Left ventricle myocardium superior (tissue), 1 donor: ENCODE data around the gene GRM5. TPM values are rescaled to one million over a fixed set of nuclear protein-coding genes. Genes with fewer than 3 reads are reported as not detected.

Experiments used
- ATAC-seq: fragments of 200-7000 bp; cut with Tn5 transposase; one replicate; pipeline ENCODE4 v1.9.1; 2020; ENCODE audit warnings: mild to moderate bottlenecking, moderate library complexity
- DNase-seq: peaks from one replicate; pipeline ENCODE4 v3.0.0-alpha.2; 2020
- intact Hi-C: fragments of 100-400 bp; cut with micrococcal nuclease; formaldehyde crosslinking; loops from one replicate; pipeline ENCODE4 v1.11.0; 2022
- total RNA-seq: library from RNA; stranded (reverse); fragmentation: NEBNext Ultra II Directional; extraction: Animal tissue kit (Norgen Biotek cat#: 25700); gene quantifications from one replicate; pipeline ENCODE4 v1.2.1, GENCODE V29; 2021
- donor health status: DM: no; HTN: yes; CAD: no; lungs with severe emphysema.

GRM5 gene
- total RNA-seq, 1 donor from 2014 or later: not detected

GRCh38 chr11:88655196-88655595 is 410.6 kb downstream of the GRM5 start:
- DNase-seq (no peak), ATAC-seq (no peak)
- intact Hi-C loops: no loop called here

DNA sequence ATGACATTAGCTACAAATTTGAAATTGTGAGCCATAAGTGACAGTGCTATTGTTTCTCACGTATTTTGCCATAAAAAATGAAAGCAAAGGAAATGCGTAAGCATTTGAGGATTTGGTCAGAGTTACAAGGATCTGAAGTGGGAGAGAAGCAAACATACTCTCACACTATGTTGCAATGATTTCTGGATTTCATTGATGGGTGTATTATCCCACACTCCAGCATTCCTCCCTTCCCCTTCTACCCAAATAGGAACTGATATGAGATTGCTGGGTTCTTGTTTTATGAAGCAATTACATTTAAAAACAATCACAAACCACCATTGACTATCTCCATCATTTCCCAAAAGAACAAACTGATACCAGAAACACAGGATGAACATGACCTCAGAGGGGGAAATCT is 414.2 kb downstream of the GRM5 start:
- intact Hi-C loops: no loop called here
- no peak for DNase-seq
- ATAC-seq: no peak

- DNase-seq (no peak), ATAC-seq (no peak)
- intact Hi-C loops: no loop called here
Observed at GRCh38 chr11:88644724-88645123, 421.1 kb downstream of the GRM5 start.

DNA sequence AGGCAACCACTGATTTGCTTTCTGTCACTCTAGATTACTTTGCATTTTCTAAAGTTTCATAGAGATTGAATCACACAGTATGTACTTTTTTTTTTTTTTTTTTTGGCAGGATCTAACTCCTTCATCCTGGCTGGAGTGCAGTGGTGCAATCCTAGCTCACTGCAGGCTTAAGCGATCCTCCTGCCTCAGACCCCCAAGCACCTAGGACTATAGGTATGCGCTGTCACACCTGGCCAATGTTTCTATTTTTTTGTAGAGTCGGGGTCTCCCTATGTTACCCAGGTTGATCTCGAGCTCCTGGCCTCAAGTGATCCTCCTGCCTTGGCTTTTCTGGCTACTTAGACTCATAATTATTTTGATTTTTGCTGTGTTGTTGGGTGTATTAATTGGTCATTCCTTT is 433.6 kb downstream of the GRM5 start:
- no peak for ATAC-seq
- DNase-seq: no peak
- intact Hi-C loops: no loop called here

DNA sequence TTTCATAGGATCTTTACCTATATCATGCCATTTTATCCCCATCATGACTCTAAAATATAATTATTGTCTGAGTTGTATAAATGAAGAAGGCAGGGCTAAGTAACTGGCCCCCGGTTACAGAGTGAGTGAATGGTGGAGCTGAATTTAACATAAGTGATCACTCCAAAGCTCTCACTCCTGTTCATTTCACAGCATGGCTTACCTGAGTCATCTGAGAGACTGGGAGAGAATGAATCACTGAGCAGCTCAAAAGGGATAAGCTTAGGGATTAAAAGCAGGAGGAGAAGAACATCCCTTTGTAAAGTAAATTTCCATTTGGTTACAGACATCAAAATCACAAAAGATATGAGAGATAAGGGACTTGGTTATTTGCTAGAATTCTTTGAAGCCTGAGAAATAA is 434.3 kb downstream of the GRM5 start:
- intact Hi-C loops: no loop called here
- DNase-seq: no peak
- ATAC-seq: no peak

DNA sequence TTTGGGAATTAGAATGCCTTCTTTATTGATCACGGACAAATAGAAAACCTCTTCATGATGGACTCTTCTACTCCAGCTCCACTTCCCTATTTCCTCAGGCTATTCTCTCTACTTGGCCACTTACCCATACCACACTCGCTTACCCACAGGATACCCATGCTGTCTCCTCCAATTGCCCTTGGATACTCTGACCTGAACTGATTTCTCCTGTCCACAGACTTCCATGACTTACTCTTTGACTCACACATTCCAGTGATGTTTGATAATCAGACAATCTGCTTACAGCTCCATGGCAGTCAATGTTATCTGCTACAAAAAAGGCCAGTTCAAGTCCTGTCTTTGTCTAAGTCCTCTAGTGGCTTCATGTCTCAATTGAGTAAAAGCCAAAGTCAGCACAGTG is 436.3 kb downstream of the GRM5 start:
- intact Hi-C loops: no loop called here

GRCh38 chr11:88626216-88626615 is 439.6 kb downstream of the GRM5 start:
- DNase-seq: no peak
- ATAC-seq: no peak
- intact Hi-C loops: no loop called here

More for the DNA sequence above, 436.3 kb downstream of the GRM5 start:
- DNase-seq (no peak), ATAC-seq (no peak)

DNA sequence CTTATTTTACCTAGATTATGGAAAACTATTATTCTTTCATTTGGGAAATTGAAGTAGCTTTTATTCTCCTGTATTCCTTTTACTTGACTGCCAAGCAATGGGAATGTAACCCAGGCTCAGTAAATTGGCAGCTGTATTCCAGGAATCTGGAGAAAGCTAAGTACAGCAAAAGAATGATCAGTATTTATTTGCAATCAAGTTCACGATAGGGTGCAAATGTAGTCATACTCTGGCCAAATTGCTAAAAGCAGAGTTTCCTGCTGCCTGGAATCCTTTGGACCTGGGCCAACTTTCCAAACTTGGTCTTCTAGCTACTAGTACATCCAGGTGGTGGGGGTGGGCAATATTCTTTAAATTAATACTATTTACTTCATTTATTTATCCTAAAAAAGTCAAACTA is 442.3 kb downstream of the GRM5 start:
- intact Hi-C loops: no loop called here
- ATAC-seq (no peak), DNase-seq (no peak)

DNA sequence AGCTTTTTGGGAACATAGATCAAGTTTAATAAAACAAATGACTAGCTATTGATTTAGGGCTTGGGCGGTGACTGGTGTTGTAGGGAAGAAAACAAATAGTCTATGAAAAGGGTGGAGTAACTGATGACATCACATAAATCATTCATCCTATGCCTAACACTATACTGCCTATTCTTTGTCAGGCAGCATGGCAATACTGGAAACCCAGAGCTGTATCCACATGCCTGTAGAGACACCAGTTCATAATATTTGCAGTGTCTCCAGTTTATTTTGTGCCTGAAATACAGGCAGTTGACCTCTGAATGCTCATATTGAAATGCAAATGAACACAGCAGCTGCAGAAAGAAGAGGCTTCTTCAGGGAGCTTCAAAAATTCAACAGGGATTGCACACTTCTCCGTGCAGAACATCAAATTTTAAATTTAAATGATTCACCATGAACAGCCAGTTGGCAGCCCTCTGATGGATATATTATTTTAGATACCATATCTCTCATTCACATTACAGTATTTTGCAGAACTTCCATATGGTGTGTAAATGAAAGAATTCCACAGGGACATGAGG is 445.1 kb downstream of the GRM5 start:
- no peak for ATAC-seq
- DNase-seq: no peak
- intact Hi-C loops: no loop called here

- no peak for ATAC-seq
- intact Hi-C loops: no loop called here
- DNase-seq: no peak
Observed at GRCh38 chr11:88619656-88620385, 446.0 kb downstream of the GRM5 start.

DNA sequence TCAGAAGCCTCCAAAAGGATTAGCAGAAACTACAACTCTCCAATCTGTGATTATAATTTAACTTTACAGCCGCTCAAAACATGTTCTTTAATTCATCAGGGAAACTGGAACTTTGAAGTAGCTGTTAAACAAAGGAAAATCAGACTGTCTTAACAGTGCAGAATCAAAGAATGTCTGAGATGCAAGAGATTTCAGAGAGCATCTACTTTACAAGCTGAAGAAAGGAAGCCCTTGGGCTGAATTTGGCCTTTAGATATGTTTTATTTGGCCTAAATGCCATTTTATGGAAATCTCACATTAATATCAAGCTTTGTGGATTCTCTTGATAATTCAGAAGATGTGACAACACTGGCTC is 446.7 kb downstream of the GRM5 start:
- intact Hi-C loops: no loop called here
- no peak for DNase-seq
- ATAC-seq: no peak

GRCh38 chr11:88618327-88619070 is 447.3 kb downstream of the GRM5 start:
- DNase-seq (no peak), ATAC-seq (no peak)
- intact Hi-C loops: no loop called here

DNA sequence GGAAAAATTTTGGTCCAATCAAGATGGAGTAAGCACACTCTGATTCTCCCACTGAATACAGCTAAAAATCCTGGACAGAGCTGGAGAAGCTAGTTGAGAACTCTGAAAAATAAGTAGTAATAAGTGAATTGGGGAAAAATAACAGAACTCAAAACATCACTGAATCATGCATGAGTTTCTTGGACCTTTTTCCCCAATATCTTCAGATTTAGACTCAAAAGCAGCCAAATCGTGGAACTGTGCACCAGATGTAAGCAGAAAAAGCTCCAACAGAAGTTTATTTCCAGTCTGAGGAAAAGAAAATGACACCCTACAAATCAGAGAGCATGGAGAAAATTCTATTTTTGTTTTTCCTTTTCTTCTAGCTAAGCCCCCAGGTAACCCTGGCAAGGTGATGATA is 448.6 kb downstream of the GRM5 start:
- intact Hi-C loops: no loop called here
- DNase-seq: no peak
- ATAC-seq: no peak

- DNase-seq (no peak), ATAC-seq (no peak)
- intact Hi-C loops: no loop called here
Observed at GRCh38 chr11:88604260-88604659, 461.5 kb downstream of the GRM5 start.

- no peak for DNase-seq
- intact Hi-C loops: no loop called here
- ATAC-seq: peak; percentile 19
Observed at GRCh38 chr11:88603091-88603867, 462.5 kb downstream of the GRM5 start.

DNA sequence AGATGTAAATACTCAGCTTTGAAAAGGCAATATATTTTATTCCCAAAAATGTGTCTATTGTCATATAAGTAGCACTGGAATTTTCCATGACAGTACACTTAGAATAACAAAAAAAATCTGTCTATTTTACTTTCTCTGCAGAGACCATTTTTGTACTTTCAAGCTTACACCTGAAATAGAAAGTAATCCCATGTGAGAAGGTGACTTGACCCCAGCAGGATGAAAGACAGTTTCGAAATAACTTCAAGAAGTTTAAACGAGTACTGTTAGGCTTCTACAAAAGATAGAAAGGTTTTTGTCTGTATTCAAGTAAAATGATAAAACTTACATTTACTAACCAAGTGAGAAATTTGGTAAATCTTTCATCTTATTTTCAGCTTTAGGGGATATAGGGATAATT is 468.4 kb downstream of the GRM5 start:
- intact Hi-C loops: no loop called here
- ATAC-seq: no peak
- DNase-seq: no peak

DNA sequence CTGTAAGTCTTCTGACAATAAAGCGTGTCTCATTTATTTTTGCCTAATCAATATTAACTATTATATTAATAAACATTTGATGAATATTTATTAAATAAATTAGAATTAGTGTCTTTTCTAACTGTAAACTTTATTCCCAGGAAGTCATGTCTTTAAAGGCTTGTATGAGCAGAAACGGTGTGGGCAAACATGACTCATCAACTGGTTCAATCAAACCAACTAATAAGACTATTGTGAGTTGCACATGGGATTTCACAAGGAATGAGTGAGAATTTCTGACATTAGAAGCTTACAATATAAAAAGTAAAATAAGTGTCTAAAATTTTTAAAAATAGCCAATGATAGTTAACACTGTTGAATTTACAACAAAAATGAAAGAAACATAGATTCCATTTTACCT is 469.0 kb downstream of the GRM5 start:
- DNase-seq: no peak
- intact Hi-C loops: no loop called here
- no peak for ATAC-seq

DNA sequence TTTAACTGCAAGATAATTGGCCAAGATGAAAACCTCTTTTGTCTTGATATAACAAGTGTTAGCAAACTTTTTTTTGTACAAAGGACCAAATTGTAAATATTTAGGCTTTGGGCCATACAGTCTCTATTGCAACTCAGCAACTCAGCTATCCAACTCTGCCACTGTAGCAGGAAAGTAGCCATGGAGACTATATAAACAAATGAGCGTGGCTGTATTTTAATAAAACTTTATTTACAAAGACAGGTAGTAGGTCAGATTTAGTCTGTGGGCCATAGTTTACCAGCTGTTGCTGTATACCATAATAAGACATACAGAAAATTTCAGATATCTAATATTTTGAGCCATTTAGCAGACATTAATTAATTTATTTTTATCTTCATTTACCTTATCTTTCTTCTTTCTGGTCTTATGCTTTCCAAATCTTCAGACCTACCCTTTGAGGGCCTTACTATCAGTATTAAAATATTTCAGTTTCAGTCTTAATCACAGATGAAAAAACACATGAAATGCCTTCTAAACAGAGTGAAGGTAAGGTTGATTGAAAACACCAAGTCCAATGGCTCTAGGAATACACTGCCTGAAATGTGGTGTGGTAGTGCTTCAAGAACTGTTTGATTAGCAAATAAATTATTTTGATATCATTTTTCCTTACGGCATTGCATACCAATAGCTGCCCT is 471.4 kb downstream of the GRM5 start:
- DNase-seq (no peak), ATAC-seq (no peak)

DNA sequence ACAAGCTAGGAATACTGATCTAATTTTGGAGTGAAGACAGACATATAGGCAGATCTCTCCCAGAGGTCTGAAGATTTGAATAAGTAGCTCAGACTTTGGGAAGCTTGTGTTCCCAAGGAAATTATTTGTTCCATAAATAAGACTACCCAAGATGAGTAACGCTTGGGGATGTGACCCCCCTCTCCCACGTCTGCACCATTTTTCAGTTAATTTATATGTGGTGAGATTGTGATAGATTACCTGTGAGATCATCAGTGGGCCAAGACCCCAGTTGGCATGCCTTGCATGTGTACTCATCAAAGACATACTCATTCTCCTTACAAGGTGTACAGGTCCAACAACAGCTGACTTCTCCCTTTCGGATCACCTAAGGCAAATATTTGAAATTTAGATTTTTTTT is 475.4 kb downstream of the GRM5 start:
- intact Hi-C loops: no loop called here
- ATAC-seq: no peak
- no peak for DNase-seq

More for the DNA sequence above, 471.4 kb downstream of the GRM5 start:
- intact Hi-C loops: no loop called here
